ENCODE measurements around the gene RETSAT.

GRCh38 chr2:85385746-85386145 is 31.4 kb upstream of the RETSAT start:
- TF ChIP-seq EZH2 (IDR thresholded peaks at IDR 0.05) (no peak), POLR2AphosphoS5 (IDR thresholded peaks at IDR 0.05; ENCODE audit: borderline replicate concordance, low read depth, low read length) (no peak)

All from SK-N-MC (cell line).